GM12878 (cell line): ENCODE data around the gene DLGAP3. TPM values are rescaled to one million over a fixed set of nuclear protein-coding genes. Genes with fewer than 3 reads are reported as not detected.

Experiments used
- ATAC-seq: fragments of 200-7000 bp; cut with Tn5 transposase; 3 replicates; pipeline ENCODE4 v1.9.1; 2020; ENCODE audit warnings: mild to moderate bottlenecking, moderate library complexity
- BruUV-seq: library from RNA; stranded (reverse); fragments of 400-500 nt; replicated peaks from 2 replicates; lab custom pipeline; 2021; lab: Mats Ljungman, UMichigan
- CTCF ChIA-PET: fragments of 300-600 bp; sonication (Branson Sonifier 250); formaldehyde crosslinking; extraction: SDS; loops from one replicate; lab custom pipeline; 2021; ENCODE audit warnings: inconsistent platforms; lab: Yijun Ruan, JAX
- POLR2A ChIA-PET: fragments of 350-600 bp; formaldehyde crosslinking; extraction: SDS; loops from one replicate; lab custom pipeline; 2021; ENCODE audit warnings: inconsistent platforms; lab: Charles Lee
- RAD21 ChIA-PET: fragments of 300-600 bp; sonication (Branson Sonifier 250); formaldehyde crosslinking; loops from one replicate; lab custom pipeline; 2023; ENCODE audit warnings: antibody characterized with exemption; ENCODE audit not compliant: unreplicated experiment; lab: Charles Lee
- SMC1A ChIA-PET: fragments of 300-600 bp; sonication (Branson Sonifier 250); formaldehyde crosslinking; loops from one replicate; lab custom pipeline; 2023; ENCODE audit not compliant: unreplicated experiment, uncharacterized antibody; lab: Charles Lee
- DNase-seq: peaks from one replicate; pipeline ENCODE4 v3.0.0-alpha.2; 2011; ENCODE audit warnings: low read depth, low spot score
- FAIRE-seq: peaks from 3 replicates; lab custom pipeline; 2011; peaks lifted over from hg19 to GRCh38; lab: Jason Lieb, UNC
- H2AFZ ChIP-seq: 2 replicates; pipeline ENCODE4 v1.6.0; 2011; ENCODE audit warnings: low read depth, low read length, control low read depth; ENCODE audit not compliant: control insufficient read depth
- H3K27ac ChIP-seq: 2 replicates; pipeline ENCODE4 v1.5.1; 2011; ENCODE audit warnings: control low read depth; ENCODE audit not compliant: control insufficient read depth, insufficient read depth
- H3K27me3 ChIP-seq, 2 experiments: replicated peaks in 1 of 2; 2 replicates each; pipeline versions ENCODE4 v1.6.0 to v1.6.1; 2011; ENCODE audit warnings: low read length in 1 of 2; ENCODE audit not compliant: control insufficient read depth in 2 of 2, insufficient read depth in 2 of 2
- H3K36me3 ChIP-seq, 2 experiments: 2 replicates each; pipeline ENCODE4 v1.5.1; 2011; ENCODE audit warnings: low read length in 1 of 2; ENCODE audit not compliant: control insufficient read depth in 2 of 2, insufficient read depth in 2 of 2
- H3K4me1 ChIP-seq: 2 replicates; pipeline ENCODE4 v1.6.1; 2011; ENCODE audit warnings: mild to moderate bottlenecking, low read length, moderate library complexity, mixed read lengths; ENCODE audit not compliant: control insufficient read depth, insufficient read depth
- H3K4me2 ChIP-seq: 2 replicates; pipeline ENCODE4 v1.6.0; 2011; ENCODE audit warnings: control low read depth; ENCODE audit not compliant: control insufficient read depth, insufficient read depth
- H3K4me3 ChIP-seq: fragments of 200-600 bp; sonication (generic); 2 replicates; pipeline ENCODE4 v1.5.1; 2016
- H3K79me2 ChIP-seq: 2 replicates; pipeline ENCODE4 v1.6.0; 2011; ENCODE audit warnings: low read length; ENCODE audit not compliant: control insufficient read depth, insufficient read depth
- H3K9ac ChIP-seq: 2 replicates; pipeline ENCODE4 v1.8.0; 2011; ENCODE audit warnings: low read length, control low read depth, mixed read lengths; ENCODE audit not compliant: control insufficient read depth, insufficient read depth
- H3K9me3 ChIP-seq: replicated peaks from 3 replicates; pipeline ENCODE4 v1.5.1; 2011; ENCODE audit warnings: mild to moderate bottlenecking, low read length; ENCODE audit not compliant: control insufficient read depth, insufficient read depth
- H4K20me1 ChIP-seq: 2 replicates; pipeline ENCODE4 v1.6.0; 2011; ENCODE audit not compliant: control insufficient read depth, insufficient read depth
- BRCA1 ChIP-seq: IDR thresholded peaks from 2 replicates; pipeline ENCODE4 v1.6.1; 2011; ENCODE audit warnings: low read depth, low read length, improper control_type of control experiment
- CHD2 ChIP-seq: IDR thresholded peaks from 2 replicates; pipeline ENCODE4 v1.6.1; 2011; ENCODE audit warnings: low read depth, low read length, improper control_type of control experiment, borderline replicate concordance
- HDAC6 ChIP-seq: fragments of 200-600 bp; sonication (generic); IDR thresholded peaks from one replicate; pipeline ENCODE4 v1.8.0; 2017; ENCODE audit warnings: antibody characterized with exemption; ENCODE audit not compliant: unreplicated experiment
- LARP7 ChIP-seq: fragments of 450-650 bp; IDR thresholded peaks from 2 replicates; pipeline ENCODE4 v1.6.1; 2017; ENCODE audit warnings: mild to moderate bottlenecking
- MTA3 ChIP-seq: IDR thresholded peaks from 2 replicates; pipeline ENCODE4 v1.6.1; 2012; ENCODE audit warnings: low read length, inconsistent platforms, borderline replicate concordance
- NFXL1 ChIP-seq: fragments of 450-650 bp; IDR thresholded peaks from 2 replicates; pipeline ENCODE4 v1.6.1; 2017; ENCODE audit warnings: antibody characterized with exemption, mild to moderate bottlenecking, borderline replicate concordance
- NR2C1 ChIP-seq: fragments of 450-650 bp; IDR thresholded peaks from 2 replicates; pipeline ENCODE4 v1.6.1; 2017; ENCODE audit warnings: antibody characterized with exemption, mild to moderate bottlenecking, moderate library complexity
- PAX8 ChIP-seq: fragments of 450-650 bp; IDR thresholded peaks from 2 replicates; pipeline ENCODE4 v1.6.1; 2017; ENCODE audit warnings: mild to moderate bottlenecking, moderate library complexity
- PML ChIP-seq: IDR thresholded peaks from 2 replicates; pipeline ENCODE4 v1.6.1; 2012; ENCODE audit warnings: low read length, inconsistent platforms
- SMARCA5 ChIP-seq: fragments of 450-650 bp; IDR thresholded peaks from 2 replicates; pipeline ENCODE4 v1.6.1; 2017; ENCODE audit warnings: mild to moderate bottlenecking
- STAT1 ChIP-seq: fragments of 450-650 bp; conservative IDR thresholded peaks from 2 replicates; pipeline ENCODE4 v1.6.1; 2014; ENCODE audit warnings: antibody characterized with exemption, mild to moderate bottlenecking
- TCF7 ChIP-seq: IDR thresholded peaks from 2 replicates; pipeline ENCODE4 v1.6.1; 2014; ENCODE audit warnings: antibody characterized with exemption, borderline replicate concordance
- ZNF217 ChIP-seq: fragments of 450-650 bp; IDR thresholded peaks from 2 replicates; pipeline ENCODE4 v1.6.1; 2017; ENCODE audit warnings: antibody characterized with exemption, mild to moderate bottlenecking
- ZNF622 ChIP-seq: fragments of 450-650 bp; IDR thresholded peaks from 2 replicates; pipeline ENCODE4 v1.6.1; 2017; ENCODE audit warnings: mild to moderate bottlenecking, inconsistent platforms
- whole genome bisulfite sequencing: methylation state at CpG from one replicate; pipeline ENCODE4 v1.1.6; 2016; ENCODE audit warnings: low lambda C conversion rate; ENCODE audit not compliant: insufficient replicate concordance, insufficient coverage; ENCODE audit errors: missing lambda C conversion rate; 5-methylcytosine and 5-hydroxymethylcytosine counted together
- in situ Hi-C: fragments of 300-500 bp; cut with MboI; formaldehyde crosslinking; loops from 9 replicates; pipeline ENCODE4 v1.14.3; 2018; ENCODE audit warnings: mixed read lengths
- intact Hi-C: fragments of 100-400 bp; cut with micrococcal nuclease; formaldehyde crosslinking; loops from one replicate; pipeline ENCODE4 v1.14.2; 2022; ENCODE audit not compliant: unreplicated experiment
- polyA plus RNA-seq, 11 experiments: library from polyadenylated mRNA; depleted of rRNA in 4 of 11; unstranded in 6 of 11; stranded (reverse) in 5 of 11; fragments of >200 nt; fragmentation: Nextera tagmentation in 4 of 11; fragmentation: Illumina TruSeq in 1 of 11; extraction: Ambion mirVana in 4 of 11; extraction: Trizol in 1 of 11; gene quantifications; 1 replicate in 1 of 11; 2 replicates in 10 of 11; pipeline versions ENCODE4 v1.2.1 to v1.2.3, GENCODE V29; 2011 to 2016; ENCODE audit warnings: inconsistent platforms in 2 of 11, missing spikeins in 2 of 11, low read depth in 1 of 11
- total RNA-seq, 4 experiments: library from RNA; depleted of rRNA in 3 of 4; stranded (reverse); fragments of >200 nt in 3 of 4; fragmentation: Illumina TruSeq in 1 of 4; extraction: Trizol in 1 of 4; gene quantifications; 2 replicates each; pipeline versions ENCODE4 v1.2.1 to v1.2.3, GENCODE V29; 2013 to 2021
- TF ChIP-seq, protein P1 (sequence below): IDR thresholded peaks from 2 replicates; pipeline ENCODE4 v1.6.1; 2011; ENCODE audit warnings: mild to moderate bottlenecking, low read depth, low read length, moderate library complexity; ENCODE audit not compliant: insufficient replicate concordance
- TF ChIP-seq, protein P2 (sequence below), 3 experiments: IDR thresholded peaks in 2 of 3; conservative IDR thresholded peaks in 1 of 3; 2 replicates each; pipeline ENCODE4 v1.5.1; 2011; ENCODE audit warnings: low read depth in 3 of 3, low read length in 3 of 3, mild to moderate bottlenecking in 3 of 3, control low read depth in 2 of 3, moderate library complexity in 2 of 3, inconsistent platforms in 1 of 3, mixed read lengths in 1 of 3; ENCODE audit not compliant: control insufficient read depth in 2 of 3, insufficient read depth in 1 of 3; ENCODE audit errors: extremely low read depth in 1 of 3
- TF ChIP-seq, protein P3 (sequence below): fragments of 150-350 bp; IDR thresholded peaks from 2 replicates; pipeline ENCODE4 v1.6.1; 2014; ENCODE audit warnings: mild to moderate bottlenecking, low read depth, low read length
- TF ChIP-seq, protein P4 (sequence below): IDR thresholded peaks from 2 replicates; pipeline ENCODE4 v1.6.1; 2011; ENCODE audit warnings: low read depth, low read length, improper control_type of control experiment, borderline replicate concordance

Gene DLGAP3
- total and polyA plus RNA-seq, 10 of the 15 experiments (the other 5 are each of a cell fraction or from before 2014, with no cell fraction given), result 0.03 to 0.15 (median 0.08) TPM; not detected in 4

DNA sequence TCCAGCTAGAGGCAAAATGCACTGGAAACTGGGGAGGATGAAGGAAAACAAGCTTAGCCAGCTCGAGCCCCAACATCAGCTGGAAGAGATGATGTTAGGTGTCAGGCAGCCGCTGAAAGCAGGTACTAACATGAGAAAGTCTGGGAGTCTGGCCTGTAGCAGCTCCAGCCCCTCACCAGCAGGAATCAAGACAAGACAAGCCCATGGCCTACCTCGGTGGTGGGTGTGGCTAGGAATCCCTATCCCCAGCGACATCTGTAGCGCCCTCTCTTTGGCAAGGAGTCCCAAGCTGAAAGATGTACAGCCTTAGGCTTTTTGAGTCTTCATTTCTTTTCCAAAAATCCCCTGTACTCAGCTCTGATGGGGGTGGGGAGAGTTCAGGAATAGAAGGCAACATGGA lies 2.6 kb downstream of the DLGAP3 start (continued):
- TF ChIP-seq, protein P1, sequence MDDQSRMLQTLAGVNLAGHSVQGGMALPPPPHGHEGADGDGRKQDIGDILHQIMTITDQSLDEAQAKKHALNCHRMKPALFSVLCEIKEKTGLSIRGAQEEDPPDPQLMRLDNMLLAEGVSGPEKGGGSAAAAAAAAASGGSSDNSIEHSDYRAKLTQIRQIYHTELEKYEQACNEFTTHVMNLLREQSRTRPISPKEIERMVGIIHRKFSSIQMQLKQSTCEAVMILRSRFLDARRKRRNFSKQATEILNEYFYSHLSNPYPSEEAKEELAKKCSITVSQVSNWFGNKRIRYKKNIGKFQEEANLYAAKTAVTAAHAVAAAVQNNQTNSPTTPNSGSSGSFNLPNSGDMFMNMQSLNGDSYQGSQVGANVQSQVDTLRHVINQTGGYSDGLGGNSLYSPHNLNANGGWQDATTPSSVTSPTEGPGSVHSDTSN, result no peak
- TF ChIP-seq NFXL1 (no peak), NR2C1 (no peak)

DNA sequence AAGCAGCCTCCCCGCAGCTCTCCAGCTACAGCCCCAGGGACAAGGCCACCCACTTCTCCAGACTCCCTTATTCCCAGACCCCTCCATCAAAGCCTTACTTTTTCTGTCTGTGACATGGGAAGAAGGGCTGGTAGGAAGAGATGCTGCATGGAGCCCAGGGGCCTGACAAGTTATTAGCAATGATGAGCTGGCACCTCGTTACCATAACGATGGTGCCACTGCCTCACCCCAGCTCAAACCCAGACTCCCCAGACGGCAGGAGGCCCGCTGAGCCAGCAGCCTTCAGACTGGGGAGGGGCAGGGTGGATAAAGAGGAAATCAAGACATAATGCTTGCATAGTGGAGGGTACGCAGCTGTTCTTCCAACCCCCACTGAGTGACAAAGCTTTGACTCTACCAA lies 3.3 kb downstream of the DLGAP3 start:
- intact Hi-C loops (no loop called here), in situ Hi-C loops (no loop called here)
- no peak for FAIRE-seq
- Histone ChIP-seq H2AFZ (no peak overlapping the region), H4K20me1 (no peaks in the 10 kb centered on the region), H3K9me3 (no peaks in the 10 kb centered on the region), H3K4me3 (no peak overlapping the region), H3K4me2 (no peak overlapping the region), H3K79me2 (no peaks in the 10 kb centered on the region), H3K27me3 (peaks cover 8 to 9% of the 10 kb centered on the region in 2 experiments; a peak in 3 of 4 replicates), H3K4me1 (peaks cover 4% of the 10 kb centered on the region; the same call in 1 of the 2 replicates), H3K27ac (no peak overlapping the region), H3K36me3 (no peaks in the 10 kb centered on the region), H3K9ac (no peak overlapping the region)
- ChIA-PET POLR2A (interaction anchor here (0.6 kb wide), 1 partner anchor 34 kb away, joined by 3 read pairs; no protein-coding TSS in a partner anchor), CTCF (interaction anchor here (0.8 kb wide), 1 partner anchor 27 kb away, joined by 3 read pairs; no protein-coding TSS in a partner anchor), SMC1A (no interaction called here), RAD21 (no interaction called here)
- WGBS, result 29% methylated on average over 6 of the region's 6 CpGs
- no peak for DNase-seq
- ATAC-seq, result no peak
- no TSS peak for BruUV-seq
- TF ChIP-seq PML (no peak), ZNF217 (no peak), STAT1 (no peak), SMARCA5 (no peak), LARP7 (no peak), CHD2 (no peak), PAX8 (no peak), HDAC6 (no peak), TCF7 (no peak), MTA3 (no peak), BRCA1 (no peak), ZNF622 (no peak)
- TF ChIP-seq, protein P1, result no peak
- TF ChIP-seq, protein P2, sequence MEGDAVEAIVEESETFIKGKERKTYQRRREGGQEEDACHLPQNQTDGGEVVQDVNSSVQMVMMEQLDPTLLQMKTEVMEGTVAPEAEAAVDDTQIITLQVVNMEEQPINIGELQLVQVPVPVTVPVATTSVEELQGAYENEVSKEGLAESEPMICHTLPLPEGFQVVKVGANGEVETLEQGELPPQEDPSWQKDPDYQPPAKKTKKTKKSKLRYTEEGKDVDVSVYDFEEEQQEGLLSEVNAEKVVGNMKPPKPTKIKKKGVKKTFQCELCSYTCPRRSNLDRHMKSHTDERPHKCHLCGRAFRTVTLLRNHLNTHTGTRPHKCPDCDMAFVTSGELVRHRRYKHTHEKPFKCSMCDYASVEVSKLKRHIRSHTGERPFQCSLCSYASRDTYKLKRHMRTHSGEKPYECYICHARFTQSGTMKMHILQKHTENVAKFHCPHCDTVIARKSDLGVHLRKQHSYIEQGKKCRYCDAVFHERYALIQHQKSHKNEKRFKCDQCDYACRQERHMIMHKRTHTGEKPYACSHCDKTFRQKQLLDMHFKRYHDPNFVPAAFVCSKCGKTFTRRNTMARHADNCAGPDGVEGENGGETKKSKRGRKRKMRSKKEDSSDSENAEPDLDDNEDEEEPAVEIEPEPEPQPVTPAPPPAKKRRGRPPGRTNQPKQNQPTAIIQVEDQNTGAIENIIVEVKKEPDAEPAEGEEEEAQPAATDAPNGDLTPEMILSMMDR (IDR thresholded peaks at IDR 0.05 in 2 of 3, conservative IDR thresholded peaks at IDR 0.05 in 1 of 3; ENCODE audit: control insufficient read depth in 2 of 3, extremely low read depth in 1 of 3, insufficient read depth in 1 of 3, low read depth in 3 of 3, low read length in 3 of 3), result no peak
- TF ChIP-seq, protein P3, sequence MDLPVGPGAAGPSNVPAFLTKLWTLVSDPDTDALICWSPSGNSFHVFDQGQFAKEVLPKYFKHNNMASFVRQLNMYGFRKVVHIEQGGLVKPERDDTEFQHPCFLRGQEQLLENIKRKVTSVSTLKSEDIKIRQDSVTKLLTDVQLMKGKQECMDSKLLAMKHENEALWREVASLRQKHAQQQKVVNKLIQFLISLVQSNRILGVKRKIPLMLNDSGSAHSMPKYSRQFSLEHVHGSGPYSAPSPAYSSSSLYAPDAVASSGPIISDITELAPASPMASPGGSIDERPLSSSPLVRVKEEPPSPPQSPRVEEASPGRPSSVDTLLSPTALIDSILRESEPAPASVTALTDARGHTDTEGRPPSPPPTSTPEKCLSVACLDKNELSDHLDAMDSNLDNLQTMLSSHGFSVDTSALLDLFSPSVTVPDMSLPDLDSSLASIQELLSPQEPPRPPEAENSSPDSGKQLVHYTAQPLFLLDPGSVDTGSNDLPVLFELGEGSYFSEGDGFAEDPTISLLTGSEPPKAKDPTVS, result no peak
- TF ChIP-seq, protein P4, sequence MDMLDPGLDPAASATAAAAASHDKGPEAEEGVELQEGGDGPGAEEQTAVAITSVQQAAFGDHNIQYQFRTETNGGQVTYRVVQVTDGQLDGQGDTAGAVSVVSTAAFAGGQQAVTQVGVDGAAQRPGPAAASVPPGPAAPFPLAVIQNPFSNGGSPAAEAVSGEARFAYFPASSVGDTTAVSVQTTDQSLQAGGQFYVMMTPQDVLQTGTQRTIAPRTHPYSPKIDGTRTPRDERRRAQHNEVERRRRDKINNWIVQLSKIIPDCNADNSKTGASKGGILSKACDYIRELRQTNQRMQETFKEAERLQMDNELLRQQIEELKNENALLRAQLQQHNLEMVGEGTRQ, result no peak
